ENCODE measurements around the gene CCDC187.

- TF ChIP-seq, protein P1, sequence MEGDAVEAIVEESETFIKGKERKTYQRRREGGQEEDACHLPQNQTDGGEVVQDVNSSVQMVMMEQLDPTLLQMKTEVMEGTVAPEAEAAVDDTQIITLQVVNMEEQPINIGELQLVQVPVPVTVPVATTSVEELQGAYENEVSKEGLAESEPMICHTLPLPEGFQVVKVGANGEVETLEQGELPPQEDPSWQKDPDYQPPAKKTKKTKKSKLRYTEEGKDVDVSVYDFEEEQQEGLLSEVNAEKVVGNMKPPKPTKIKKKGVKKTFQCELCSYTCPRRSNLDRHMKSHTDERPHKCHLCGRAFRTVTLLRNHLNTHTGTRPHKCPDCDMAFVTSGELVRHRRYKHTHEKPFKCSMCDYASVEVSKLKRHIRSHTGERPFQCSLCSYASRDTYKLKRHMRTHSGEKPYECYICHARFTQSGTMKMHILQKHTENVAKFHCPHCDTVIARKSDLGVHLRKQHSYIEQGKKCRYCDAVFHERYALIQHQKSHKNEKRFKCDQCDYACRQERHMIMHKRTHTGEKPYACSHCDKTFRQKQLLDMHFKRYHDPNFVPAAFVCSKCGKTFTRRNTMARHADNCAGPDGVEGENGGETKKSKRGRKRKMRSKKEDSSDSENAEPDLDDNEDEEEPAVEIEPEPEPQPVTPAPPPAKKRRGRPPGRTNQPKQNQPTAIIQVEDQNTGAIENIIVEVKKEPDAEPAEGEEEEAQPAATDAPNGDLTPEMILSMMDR (IDR thresholded peaks at IDR 0.05): no peak
- TF ChIP-seq NR2C2 (CRISPR knock-in tag; IDR thresholded peaks at IDR 0.05) (no peak), ZNF423 (CRISPR knock-in tag; IDR thresholded peaks at IDR 0.05) (no peak), NFYB (CRISPR knock-in tag; conservative IDR thresholded peaks at IDR 0.05; ENCODE audit: low read depth) (no peak), SMAD3 (CRISPR knock-in tag; IDR thresholded peaks at IDR 0.05; ENCODE audit: borderline replicate concordance) (no peak), ZNF396 (CRISPR knock-in tag; IDR thresholded peaks at IDR 0.05; ENCODE audit: borderline replicate concordance) (no peak), AFF4 (CRISPR knock-in tag; IDR thresholded peaks at IDR 0.05; ENCODE audit: borderline replicate concordance) (no peak), CREM (CRISPR knock-in tag; IDR thresholded peaks at IDR 0.05) (no peak), MAX (CRISPR knock-in tag; IDR thresholded peaks at IDR 0.05) (no peak), ZNF671 (CRISPR knock-in tag; IDR thresholded peaks at IDR 0.05) (no peak), ZNF263 (CRISPR knock-in tag; IDR thresholded peaks at IDR 0.05; ENCODE audit: low read depth) (no peak), ZSCAN18 (CRISPR knock-in tag; IDR thresholded peaks at IDR 0.05) (no peak)
These were observed 48.8 kb upstream of the CCDC187 start for GRCh38 chr9:136352682-136353081.
